Measurements from ENCODE around the gene ISOC2.
A peak's percentile ranks its signal among the peaks of the same experiment; 100 is the strongest.

ISOC2 gene

GRCh38 chr19:55489711-55490477 is 28.5 kb upstream of the ISOC2 start:
- DNase-seq = no peak

GRCh38 chr19:55488986-55489710 is 27.7 kb upstream of the ISOC2 start:
- DNase-seq = no peak

- no peak for DNase-seq
These were observed 26.7 kb upstream of the ISOC2 start, which contains the start of gene SSC5D for GRCh38 chr19:55487924-55488687. Gene SSC5D, plus strand, starts transcription at chr19:55488436. Its CDS starts 154 bp downstream, at chr19:55488590.

- DNase-seq = peak; percentile 34
These were observed 25.8 kb upstream of the ISOC2 start for GRCh38 chr19:55486971-55487923.

GRCh38 chr19:55486043-55486970 is 24.9 kb upstream of the ISOC2 start:
- no peak for DNase-seq

GRCh38 chr19:55485439-55486011 is 24.1 kb upstream of the ISOC2 start:
- DNase-seq = no peak

GRCh38 chr19:55484593-55485438 is 23.4 kb upstream of the ISOC2 start, which contains the start of gene NAT14:
Gene NAT14, plus strand, starts transcription at chr19:55485188. Its CDS starts 521 bp downstream, at chr19:55485709.
- DNase-seq = peak; percentile 49

- no peak for DNase-seq
These were observed 22.5 kb upstream of the ISOC2 start for GRCh38 chr19:55483706-55484592.

- no peak for DNase-seq
These were observed 21.7 kb upstream of the ISOC2 start for GRCh38 chr19:55482967-55483705.

- DNase-seq = no peak
These were observed 20.9 kb upstream of the ISOC2 start for GRCh38 chr19:55482156-55482961.

GRCh38 chr19:55481794-55482155 is 20.3 kb upstream of the ISOC2 start:
- DNase-seq = no peak

GRCh38 chr19:55481148-55481793 is 19.8 kb upstream of the ISOC2 start:
- no peak for DNase-seq

- no peak for DNase-seq
These were observed 18.2 kb upstream of the ISOC2 start for GRCh38 chr19:55479451-55480230.

- DNase-seq = no peak
These were observed 17.6 kb upstream of the ISOC2 start for GRCh38 chr19:55479045-55479444.

GRCh38 chr19:55478364-55478763 is 16.9 kb upstream of the ISOC2 start:
- DNase-seq = no peak

- no peak for DNase-seq
These were observed 16.5 kb upstream of the ISOC2 start for GRCh38 chr19:55477905-55478304.
